Loucy (cell line): Measurements from ENCODE around the gene HOXA3.

ENCODE experiments used
- H2AFZ ChIP-seq: fragments of 200-600 bp; sonication (generic); 2 replicates; pipeline ENCODE4 v1.6.0; 2016; ENCODE audit warnings: antibody characterized with exemption, mild to moderate bottlenecking, low read length, moderate library complexity
- H3F3A ChIP-seq: fragments of 200-600 bp; 2 replicates; pipeline ENCODE4 v1.6.0; 2016; ENCODE audit warnings: antibody characterized with exemption, low read depth, mild to moderate bottlenecking
- H3K27me3 ChIP-seq: fragments of 200-600 bp; sonication (generic); 2 replicates; pipeline ENCODE4 v1.6.1; 2014; ENCODE audit warnings: low read length, mild to moderate bottlenecking; ENCODE audit not compliant: insufficient read depth, poor library complexity, severe bottlenecking
- H3K36me3 ChIP-seq: fragments of 200-600 bp; sonication (generic); 2 replicates; pipeline ENCODE4 v1.6.1; 2016; ENCODE audit warnings: low read length; ENCODE audit not compliant: insufficient read depth
- H3K4me1 ChIP-seq: fragments of 200-600 bp; sonication (generic); 2 replicates; pipeline ENCODE4 v1.5.1; 2014; ENCODE audit warnings: low read length, mild to moderate bottlenecking; ENCODE audit not compliant: insufficient read depth, poor library complexity, severe bottlenecking
- H3K4me2 ChIP-seq: fragments of 200-600 bp; sonication (generic); 2 replicates; pipeline ENCODE4 v1.6.0; 2014; ENCODE audit warnings: antibody characterized with exemption, low read length, low read depth, mild to moderate bottlenecking; ENCODE audit not compliant: poor library complexity, severe bottlenecking
- H3K4me3 ChIP-seq: fragments of 200-600 bp; sonication (generic); 2 replicates; pipeline ENCODE4 v1.5.1; 2014; ENCODE audit warnings: low read length, mild to moderate bottlenecking, mixed read lengths; ENCODE audit not compliant: poor library complexity, severe bottlenecking
- H3K79me2 ChIP-seq: fragments of 200-600 bp; sonication (generic); 2 replicates; pipeline ENCODE4 v1.6.1; 2014; ENCODE audit warnings: low read length; ENCODE audit not compliant: insufficient read depth
- H3K9ac ChIP-seq: fragments of 200-600 bp; sonication (generic); 2 replicates; pipeline ENCODE4 v1.6.0; 2014; ENCODE audit warnings: mild to moderate bottlenecking, low read depth, low read length, moderate library complexity; ENCODE audit not compliant: poor library complexity, severe bottlenecking
- H3K9me2 ChIP-seq: fragments of 200-600 bp; sonication (generic); replicated peaks from 2 replicates; pipeline ENCODE4 v1.6.1; 2016; ENCODE audit warnings: low read depth, low read length, mixed read lengths
- H3K9me3 ChIP-seq: fragments of 200-600 bp; sonication (generic); 2 replicates; pipeline ENCODE4 v1.6.1; 2014; ENCODE audit warnings: mild to moderate bottlenecking, antibody characterized with exemption, low read length, low read depth; ENCODE audit not compliant: insufficient read depth
- H4K20me1 ChIP-seq: fragments of 200-600 bp; sonication (generic); 2 replicates; pipeline ENCODE4 v1.6.0; 2014; ENCODE audit warnings: antibody characterized with exemption, low read length, mild to moderate bottlenecking; ENCODE audit not compliant: insufficient read depth, poor library complexity, severe bottlenecking
- CTCF ChIP-seq: fragments of 200-600 bp; sonication (generic); conservative IDR thresholded peaks from 2 replicates; pipeline ENCODE4 v1.5.1; 2014; ENCODE audit warnings: mild to moderate bottlenecking, antibody characterized with exemption, low read length
- EZH2phosphoT487 ChIP-seq: fragments of 200-600 bp; IDR thresholded peaks from 2 replicates; pipeline ENCODE4 v1.6.1; 2018; ENCODE audit warnings: antibody characterized with exemption, mild to moderate bottlenecking, moderate library complexity, borderline replicate concordance

HOXA3 gene

GRCh38 chr7:27129729-27130539 lies 22.4 kb downstream of the HOXA3 start:
- Histone ChIP-seq H3K4me1 (peaks cover 20% of the 10 kb centered on the region), H3K4me3 (no peak overlapping the region), H3K9ac (no peak overlapping the region), H2AFZ (no peak overlapping the region), H3K9me2 (no peaks in the 10 kb centered on the region), H4K20me1 (peaks cover 84% of the 10 kb centered on the region), H3K36me3 (peaks cover 77% of the 10 kb centered on the region), H3K27me3 (no peaks in the 10 kb centered on the region), H3K4me2 (no peak overlapping the region), H3K9me3 (no peaks in the 10 kb centered on the region), H3K79me2 (peaks cover 98% of the 10 kb centered on the region), H3F3A (no peaks in the 10 kb centered on the region)
- TF ChIP-seq EZH2phosphoT487 (no peak), CTCF (no peak)

DNA sequence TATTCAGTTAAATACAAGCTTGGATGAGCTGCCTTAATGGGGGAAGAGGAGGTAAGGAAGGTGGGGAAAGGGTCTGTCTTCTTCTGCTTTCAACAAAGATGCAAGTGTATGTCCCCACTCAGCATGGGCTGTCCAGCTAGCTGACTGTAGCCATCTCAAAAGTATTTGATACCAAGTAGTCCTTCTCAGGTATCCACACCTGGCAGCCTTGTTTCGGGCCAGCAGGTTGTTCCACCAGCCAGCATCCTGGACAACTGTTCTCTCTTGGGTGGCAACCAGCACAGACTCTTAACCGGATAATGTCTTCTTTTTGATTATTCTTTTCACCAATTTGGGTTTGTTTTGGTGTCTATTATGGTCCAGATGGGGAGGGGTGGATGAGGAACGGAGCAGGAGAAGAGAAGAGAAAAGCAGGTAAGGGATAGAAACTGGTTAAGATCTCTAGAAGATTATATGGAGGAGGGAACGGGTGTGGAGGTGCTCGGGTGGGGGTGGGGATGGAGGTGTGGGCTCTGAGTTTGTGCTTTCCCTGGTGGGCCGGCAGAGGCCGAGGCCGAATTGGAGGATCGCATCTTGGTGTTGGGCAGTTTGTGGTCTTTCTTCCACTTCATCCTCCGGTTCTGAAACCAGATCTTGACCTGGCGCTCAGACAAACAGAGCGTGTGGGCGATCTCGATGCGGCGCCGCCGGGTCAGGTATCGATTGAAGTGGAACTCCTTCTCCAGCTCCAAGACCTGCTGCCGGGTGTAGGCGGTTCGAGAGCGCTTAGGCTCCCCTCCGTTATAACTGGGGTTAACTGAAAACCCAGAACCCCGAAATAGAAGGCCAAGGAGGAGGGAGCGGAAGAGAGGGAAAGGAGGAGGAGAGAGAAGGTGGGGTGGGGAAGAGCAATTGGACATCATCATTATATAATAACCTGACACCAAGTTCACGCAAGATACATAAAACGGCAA lies 23.3 kb downstream of the HOXA3 start:
- Histone ChIP-seq H3K4me1 (peaks cover 12% of the 10 kb centered on the region), H3K36me3 (peaks cover 83% of the 10 kb centered on the region), H3F3A (no peaks in the 10 kb centered on the region), H3K4me2 (no peak overlapping the region), H3K27me3 (no peaks in the 10 kb centered on the region), H3K9ac (no peak overlapping the region), H2AFZ (no peak overlapping the region), H3K4me3 (no peak overlapping the region), H4K20me1 (peaks cover 76% of the 10 kb centered on the region), H3K9me2 (no peaks in the 10 kb centered on the region), H3K79me2 (peaks cover 98% of the 10 kb centered on the region), H3K9me3 (no peaks in the 10 kb centered on the region)
- TF ChIP-seq EZH2phosphoT487 (no peak), CTCF (no peak)

DNA sequence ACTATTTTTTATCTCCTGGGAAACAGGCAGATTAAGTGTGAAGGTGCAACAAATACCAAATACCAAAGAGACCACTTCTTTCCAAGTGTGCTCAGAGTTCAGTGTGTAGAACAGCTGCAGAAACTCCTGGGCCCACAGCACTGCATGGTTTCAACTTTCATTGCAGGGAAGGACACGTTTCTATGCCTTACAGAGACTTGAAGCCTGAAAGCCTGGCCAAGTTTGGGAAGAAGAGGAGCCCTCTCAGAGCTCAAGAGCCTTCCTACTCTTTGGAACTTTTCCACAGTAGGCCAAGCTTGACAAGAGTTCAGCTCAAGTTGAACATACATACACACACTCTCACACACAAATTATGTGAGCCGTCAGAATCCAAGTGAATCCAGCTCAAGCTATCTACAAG lies 24.3 kb downstream of the HOXA3 start:
- Histone ChIP-seq H4K20me1 (peaks cover 66% of the 10 kb centered on the region), H3K4me1 (peaks cover 3% of the 10 kb centered on the region), H3K36me3 (peaks cover 83% of the 10 kb centered on the region), H3K4me2 (no peak overlapping the region), H3K9ac (no peak overlapping the region), H3K9me3 (no peaks in the 10 kb centered on the region), H3K9me2 (no peaks in the 10 kb centered on the region), H2AFZ (no peak overlapping the region), H3K4me3 (no peak overlapping the region), H3K27me3 (no peaks in the 10 kb centered on the region), H3F3A (no peaks in the 10 kb centered on the region), H3K79me2 (peaks cover 98% of the 10 kb centered on the region)
- TF ChIP-seq CTCF: no peak
- TF ChIP-seq EZH2phosphoT487: no peak
